RWPE1 (cell line): ENCODE measurements around the gene TMIE.

ENCODE experiments used
- CTCF ChIA-PET: fragments of 350-600 bp; sonication (Branson Sonifier 250); formaldehyde crosslinking; extraction: SDS; loops from one replicate; lab custom pipeline; 2021; lab: Yijun Ruan, JAX
- POLR2A ChIA-PET: fragments of 400-600 bp; formaldehyde crosslinking; extraction: SDS; loops from one replicate; lab custom pipeline; 2020; ENCODE audit warnings: antibody characterized with exemption; ENCODE audit not compliant: low non-redundant PET; lab: Yijun Ruan, JAX
- DNase-seq: peaks from one replicate; pipeline ENCODE4 v3.0.0; 2012; ENCODE audit warnings: low spot score
- H3K27ac ChIP-seq: fragments of 450-650 bp; 2 replicates; pipeline ENCODE4 v1.5.1; 2017
- TF ChIP-seq, protein P1 (sequence below): fragments of 450-650 bp; conservative IDR thresholded peaks from 2 replicates; pipeline ENCODE4 v1.5.1; 2017; ENCODE audit warnings: low read depth, mild to moderate bottlenecking

The TMIE gene

DNA sequence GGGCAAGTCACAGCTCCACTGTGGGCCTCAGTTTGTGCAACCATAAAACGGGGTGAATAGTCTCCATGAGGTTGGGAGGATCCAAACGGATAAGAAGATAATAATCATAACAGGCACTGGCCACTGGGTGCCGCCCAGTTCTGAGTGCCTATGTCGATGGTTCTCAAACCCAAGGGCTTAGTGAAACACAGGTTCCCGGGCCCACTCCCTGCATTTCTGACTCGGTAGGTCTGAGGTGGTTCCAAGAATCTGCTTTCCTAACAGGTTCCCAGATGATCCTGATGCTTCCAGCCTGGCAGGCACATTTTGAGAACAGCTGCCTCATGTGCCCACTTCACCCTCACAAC, 28.9 kb upstream of the TMIE start:
- peak overlapping the region; percentile 72 for H3K27ac ChIP-seq
- ChIA-PET POLR2A (no interaction called here), CTCF (no interaction called here)
- TF ChIP-seq, protein P1, sequence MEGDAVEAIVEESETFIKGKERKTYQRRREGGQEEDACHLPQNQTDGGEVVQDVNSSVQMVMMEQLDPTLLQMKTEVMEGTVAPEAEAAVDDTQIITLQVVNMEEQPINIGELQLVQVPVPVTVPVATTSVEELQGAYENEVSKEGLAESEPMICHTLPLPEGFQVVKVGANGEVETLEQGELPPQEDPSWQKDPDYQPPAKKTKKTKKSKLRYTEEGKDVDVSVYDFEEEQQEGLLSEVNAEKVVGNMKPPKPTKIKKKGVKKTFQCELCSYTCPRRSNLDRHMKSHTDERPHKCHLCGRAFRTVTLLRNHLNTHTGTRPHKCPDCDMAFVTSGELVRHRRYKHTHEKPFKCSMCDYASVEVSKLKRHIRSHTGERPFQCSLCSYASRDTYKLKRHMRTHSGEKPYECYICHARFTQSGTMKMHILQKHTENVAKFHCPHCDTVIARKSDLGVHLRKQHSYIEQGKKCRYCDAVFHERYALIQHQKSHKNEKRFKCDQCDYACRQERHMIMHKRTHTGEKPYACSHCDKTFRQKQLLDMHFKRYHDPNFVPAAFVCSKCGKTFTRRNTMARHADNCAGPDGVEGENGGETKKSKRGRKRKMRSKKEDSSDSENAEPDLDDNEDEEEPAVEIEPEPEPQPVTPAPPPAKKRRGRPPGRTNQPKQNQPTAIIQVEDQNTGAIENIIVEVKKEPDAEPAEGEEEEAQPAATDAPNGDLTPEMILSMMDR = no peak
- DNase-seq = no peak

DNA sequence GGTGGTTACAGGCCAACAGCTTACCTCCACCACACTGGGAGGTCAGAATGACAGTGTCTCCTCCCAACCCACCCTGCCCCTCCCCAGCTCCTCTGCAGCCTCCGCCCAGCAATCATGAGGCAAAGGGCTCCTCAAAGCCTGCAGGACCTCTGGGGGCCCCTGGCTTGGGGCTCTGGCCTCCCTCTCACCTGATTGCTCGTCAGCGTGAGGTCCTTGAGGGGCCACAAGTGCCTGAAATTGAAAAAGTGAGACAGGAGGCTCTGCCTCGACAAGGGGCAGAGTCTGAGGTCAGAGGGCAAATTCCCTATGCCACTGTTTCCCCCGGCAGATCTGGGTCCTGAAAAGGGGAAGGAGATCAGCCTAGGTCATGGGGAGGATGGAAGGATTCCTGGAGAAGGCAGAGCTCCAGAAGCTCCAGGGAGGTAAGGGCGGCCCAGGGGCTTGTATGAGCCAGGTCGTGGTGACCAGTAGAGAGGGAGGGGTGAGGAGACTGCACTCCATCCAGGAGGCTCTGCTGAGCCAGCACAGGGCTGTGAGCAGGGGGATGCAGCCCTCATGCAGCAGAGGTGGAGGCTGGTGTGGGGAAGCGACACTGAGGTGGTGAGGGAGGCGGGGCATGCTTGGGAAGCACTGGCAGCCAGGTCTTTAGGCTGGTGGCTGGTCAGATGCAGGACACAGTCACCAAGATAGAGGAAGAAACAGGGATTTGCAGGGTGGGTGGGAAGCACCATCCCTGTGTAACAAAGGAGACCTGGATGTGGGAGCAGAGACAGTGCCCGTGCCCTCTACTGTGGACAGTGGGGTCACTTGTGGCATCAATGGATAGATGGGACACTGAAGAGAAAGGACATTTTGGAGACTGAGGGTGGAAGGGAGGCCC, 27.8 kb upstream of the TMIE start:
- ChIA-PET POLR2A (no interaction called here), CTCF (interaction anchor here (0.6 kb wide), 1 partner anchor 185 kb away, joined by 3 read pairs; no protein-coding TSS in a partner anchor)
- DNase-seq = no peak
- TF ChIP-seq, protein P1 = no peak
- H3K27ac ChIP-seq = peak overlapping the region; percentile 72

DNA sequence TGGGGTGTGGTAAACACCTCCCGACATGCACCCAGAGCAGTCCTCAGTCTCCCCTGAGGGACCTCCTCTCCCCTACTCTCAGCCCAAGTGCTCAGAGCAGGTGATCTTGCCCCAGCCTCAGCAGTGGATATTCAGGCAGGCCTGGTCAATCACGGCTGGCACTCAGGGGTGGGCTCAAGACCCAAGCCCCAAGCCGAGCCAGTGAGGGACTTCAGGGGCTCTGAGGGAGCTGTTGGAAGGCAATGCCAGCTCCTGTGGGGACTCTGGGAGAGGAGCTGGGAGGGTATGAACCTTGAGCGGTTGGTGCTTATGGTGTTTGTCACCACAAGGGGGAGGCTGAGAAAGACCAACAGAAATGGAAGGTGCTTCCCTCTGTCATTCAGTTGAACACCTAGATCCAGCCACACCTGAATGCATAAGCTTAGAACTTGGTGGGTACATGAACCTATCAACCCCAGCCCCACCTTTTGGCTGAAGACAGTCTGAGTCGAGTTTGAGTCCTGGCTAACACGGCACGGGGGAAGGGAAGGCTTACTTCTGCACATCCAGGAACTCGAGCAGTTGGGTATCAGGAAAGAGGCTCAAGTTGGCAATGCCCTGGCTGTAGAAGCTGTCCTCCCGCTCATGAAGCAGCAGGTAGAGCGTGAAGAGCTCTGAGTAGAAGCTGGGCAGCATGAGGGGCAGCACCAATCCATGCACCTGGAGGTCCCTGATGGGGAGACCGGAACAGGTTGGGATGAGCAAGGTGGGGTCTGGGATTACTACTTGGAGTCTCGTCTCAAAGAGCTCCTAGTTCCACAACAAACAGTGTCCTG, 27.0 kb upstream of the TMIE start:
- DNase-seq = no peak
- TF ChIP-seq, protein P1 = no peak; the same call in 1 of the 2 replicates
- peak overlapping the region; percentile 72 for H3K27ac ChIP-seq
- POLR2A ChIA-PET = no interaction called here
- CTCF ChIA-PET = interaction anchor here (0.6 kb wide), 2 partner anchors 186 to 189 kb away, joined by 3 read pairs; no protein-coding TSS in a partner anchor

DNA sequence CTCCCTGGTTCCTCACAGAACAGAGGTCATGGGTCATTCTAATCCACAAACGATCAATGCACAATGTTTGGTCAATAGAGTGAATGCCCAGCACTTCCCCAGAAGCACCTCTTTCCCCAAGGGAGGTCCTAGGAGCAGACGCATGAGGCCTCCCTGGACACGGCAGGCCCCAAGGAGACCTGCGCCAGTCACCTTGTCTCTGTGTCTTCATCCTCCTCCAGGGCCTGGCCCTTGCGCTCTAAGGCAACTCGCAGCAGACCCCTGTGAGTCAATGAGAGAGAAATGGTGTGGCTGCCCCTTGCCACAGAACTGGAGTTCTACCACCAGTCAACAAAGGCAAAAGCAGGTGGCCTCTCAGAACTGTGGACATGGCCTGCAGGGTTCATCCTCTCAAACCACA, 25.8 kb upstream of the TMIE start:
- peak overlapping the region; percentile 72 for H3K27ac ChIP-seq
- DNase-seq = no peak
- CTCF ChIA-PET = interaction anchor here (0.6 kb wide), 1 partner anchor 21 kb away, joined by 3 read pairs; no protein-coding TSS in a partner anchor
- TF ChIP-seq, protein P1 = no peak
- POLR2A ChIA-PET = no interaction called here

GRCh38 chr3:46675843-46676567, 25.2 kb upstream of the TMIE start:
- ChIA-PET POLR2A (no interaction called here), CTCF (no interaction called here)
- H3K27ac ChIP-seq = peak overlapping the region; percentile 72
- TF ChIP-seq, protein P1 = no peak
- no peak for DNase-seq
